T-helper 17 cell (primary cell): Measurements from ENCODE around the gene RNF149. TPM values are rescaled to one million over a fixed set of nuclear protein-coding genes. Genes with fewer than 3 reads are reported as not detected.
"Not testable (repeated sequence)": the region's sequence is repeated elsewhere in the genome, so short reads cannot be mapped to it uniquely, and the experiment has no call there.

ENCODE experiments used
- ATAC-seq: fragments of 150-1000 bp; cut with Tn5 transposase; 2 replicates; pipeline ENCODE4 v1.10.0; 2021; ENCODE audit warnings: mild to moderate bottlenecking, moderate library complexity
- DNase-seq, 3 donors: peaks; one replicate each; pipeline versions ENCODE4 v3.0.0 to v3.0.0-alpha.2; 2020 to 2021
- H3K9me3 ChIP-seq: one replicate; pipeline ENCODE4 v1.7.0; 2013; ENCODE audit warnings: low read length, mild to moderate bottlenecking; ENCODE audit not compliant: control insufficient read depth, poor library complexity, severe bottlenecking
- H3K27ac Mint-ChIP-seq: one replicate; pipeline ENCODE4 v1.8.0; 2022; ENCODE audit warnings: mild to moderate bottlenecking, moderate library complexity, mixed read lengths
- H3K27me3 Mint-ChIP-seq: one replicate; pipeline ENCODE4 v1.8.0; 2022; ENCODE audit warnings: mixed read lengths
- H3K36me3 Mint-ChIP-seq: one replicate; pipeline ENCODE4 v1.8.0; 2022; ENCODE audit warnings: low read depth, mixed read lengths
- H3K4me1 Mint-ChIP-seq: one replicate; pipeline ENCODE4 v1.8.0; 2022; ENCODE audit warnings: mild to moderate bottlenecking, mixed read lengths
- H3K4me3 Mint-ChIP-seq: one replicate; pipeline ENCODE4 v1.8.0; 2022; ENCODE audit warnings: mild to moderate bottlenecking, moderate library complexity, mixed read lengths
- total RNA-seq, 4 donors: library from RNA in 2 of 4; stranded (reverse) in 2 of 4; gene quantifications; one replicate each; pipeline ENCODE4 v1.2.3 and lab custom pipeline; 2022 to 2026

RNF149 gene
- total RNA-seq, 2 donors from 2014 or later = 180 to 185 TPM

DNA sequence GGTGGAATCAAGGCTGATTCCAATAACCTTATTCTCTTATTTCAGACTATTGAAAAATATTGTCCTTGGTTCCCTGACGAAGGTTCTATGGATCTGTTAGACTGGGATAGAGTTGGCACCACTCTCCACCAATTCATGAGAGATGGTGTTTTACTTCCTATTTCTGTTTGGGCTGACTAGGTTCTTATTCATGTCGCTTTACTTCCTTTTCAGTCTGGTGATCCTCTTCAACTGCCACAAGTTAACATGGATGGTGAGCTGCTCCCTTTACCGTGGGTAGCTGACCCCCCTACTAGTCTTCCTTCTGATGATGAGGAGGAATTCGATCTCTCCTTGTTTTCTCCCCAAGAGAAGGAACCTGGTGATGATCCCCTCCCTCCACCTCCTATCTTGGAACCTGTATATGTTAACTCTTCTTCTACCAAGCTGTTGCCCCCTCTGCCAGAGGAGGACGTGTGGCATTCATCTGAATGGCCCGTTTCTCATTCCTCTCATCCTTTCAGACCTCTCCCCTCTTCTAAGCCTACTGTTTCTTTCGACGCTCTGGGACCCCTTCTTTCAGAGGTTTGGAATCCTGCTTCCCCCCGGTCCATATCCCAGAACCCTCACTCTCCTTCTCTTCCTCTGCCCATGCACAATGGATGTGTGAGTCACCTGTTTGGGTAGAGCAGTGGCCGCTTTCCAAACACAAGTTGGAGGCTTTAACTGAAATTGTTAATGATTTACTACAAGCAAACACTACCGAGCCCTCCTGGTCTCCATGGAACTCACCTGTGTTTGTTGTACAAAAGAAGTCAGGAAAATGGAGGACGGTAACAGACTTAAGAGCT, 69.4 kb downstream of the RNF149 start:
- Mint-ChIP-seq H3K4me1 (peaks cover 13% of the 10 kb centered on the region), H3K27ac (no peak overlapping the region), H3K36me3 (peaks cover 2% of the 10 kb centered on the region), H3K4me3 (no peak overlapping the region), H3K27me3 (no peaks in the 10 kb centered on the region)
- ATAC-seq = no peak
- H3K9me3 ChIP-seq = no peaks in the 10 kb centered on the region
- DNase-seq = no peak

GRCh38 chr2:101237944-101238343, 70.6 kb downstream of the RNF149 start:
- H3K27ac Mint-ChIP-seq, ATAC-seq, H3K9me3 ChIP-seq, H3K27me3 Mint-ChIP-seq, H3K4me3 Mint-ChIP-seq, DNase-seq, H3K36me3 Mint-ChIP-seq: not testable (repeated sequence)
- H3K4me1 Mint-ChIP-seq = peaks cover 13% of the 10 kb centered on the region

GRCh38 chr2:101235956-101236355, 72.5 kb downstream of the RNF149 start:
- DNase-seq, H3K27ac Mint-ChIP-seq, H3K4me3 Mint-ChIP-seq, ATAC-seq, H3K9me3 ChIP-seq, H3K36me3 Mint-ChIP-seq, H3K27me3 Mint-ChIP-seq, H3K4me1 Mint-ChIP-seq: not testable (repeated sequence)

GRCh38 chr2:101234169-101234938, 74.1 kb downstream of the RNF149 start:
- peaks cover 2% of the 10 kb centered on the region for H3K36me3 Mint-ChIP-seq
- no peak for ATAC-seq
- no peak for DNase-seq
- no peaks in the 10 kb centered on the region for H3K9me3 ChIP-seq
- peaks cover 3% of the 10 kb centered on the region for H3K4me1 Mint-ChIP-seq
- no peaks in the 10 kb centered on the region for H3K27me3 Mint-ChIP-seq
- H3K27ac Mint-ChIP-seq = no peak overlapping the region
- H3K4me3 Mint-ChIP-seq = no peak overlapping the region

DNA sequence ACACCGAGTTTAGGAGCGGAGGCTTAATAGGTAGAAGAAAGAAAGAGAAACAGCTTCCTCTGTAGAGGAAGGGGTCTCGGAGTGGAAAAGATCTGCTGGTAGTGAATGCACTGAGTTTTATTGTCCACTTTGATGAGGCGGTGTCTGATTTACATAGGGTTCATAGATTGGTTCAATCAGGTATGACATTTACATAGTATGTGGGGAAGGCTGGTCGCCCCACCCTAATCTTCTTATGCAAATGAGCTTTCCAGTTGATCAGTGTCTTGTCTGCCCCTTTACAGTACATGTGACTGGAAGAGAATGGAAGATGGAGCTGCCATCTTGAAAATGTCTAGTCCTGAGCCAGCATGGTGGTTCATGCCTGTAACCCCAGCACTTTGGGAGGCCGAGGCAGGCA, 75.7 kb downstream of the RNF149 start:
- H3K27ac Mint-ChIP-seq = no peak overlapping the region
- H3K4me1 Mint-ChIP-seq = peaks cover 3% of the 10 kb centered on the region
- H3K4me3 Mint-ChIP-seq = no peak overlapping the region

DNA sequence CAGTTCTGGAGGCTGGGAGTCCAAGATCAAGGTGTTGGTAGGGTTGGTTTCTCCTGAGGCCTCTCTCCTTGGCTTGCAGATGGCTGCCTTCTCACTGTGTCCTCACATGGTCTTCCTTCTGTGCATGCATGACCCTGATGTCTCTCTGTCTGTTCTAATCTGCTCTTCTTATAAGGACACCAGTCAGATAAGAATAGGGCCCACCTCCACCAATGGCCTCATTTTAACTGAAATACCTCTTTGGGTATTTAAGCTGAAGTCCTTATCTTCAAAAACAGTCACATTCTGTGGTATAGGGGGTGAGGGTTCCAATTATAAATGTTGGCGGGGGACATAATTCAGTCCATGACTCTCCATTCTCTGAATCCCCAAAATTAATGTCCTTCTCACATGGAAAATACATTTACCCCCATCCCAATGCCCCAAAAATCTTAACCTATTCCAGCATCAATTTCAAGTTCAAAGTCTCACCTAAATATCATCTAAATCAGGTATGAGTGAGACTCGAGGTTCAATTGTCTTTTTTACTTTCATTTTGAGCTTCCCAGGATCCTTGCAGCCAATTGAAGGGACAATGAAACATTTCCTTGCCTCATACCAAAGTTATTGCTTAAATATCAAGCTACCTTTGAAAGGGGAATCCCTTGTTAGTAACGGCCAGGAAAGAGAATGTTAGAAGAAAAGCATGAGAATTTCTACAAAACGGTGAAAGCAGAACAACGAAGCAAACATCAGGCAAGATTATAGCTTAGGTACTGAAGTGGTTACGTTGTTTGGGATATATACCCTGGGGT, 76.4 kb downstream of the RNF149 start:
- Mint-ChIP-seq H3K27me3 (no peaks in the 10 kb centered on the region), H3K36me3 (no peaks in the 10 kb centered on the region), H3K4me1 (peaks cover 3% of the 10 kb centered on the region), H3K4me3 (no peak overlapping the region), H3K27ac (no peak overlapping the region)
- ATAC-seq (no peak), DNase-seq (no peak)
- no peaks in the 10 kb centered on the region for H3K9me3 ChIP-seq

More for the DNA sequence above, 75.7 kb downstream of the RNF149 start:
- no peaks in the 10 kb centered on the region for H3K9me3 ChIP-seq
- no peaks in the 10 kb centered on the region for H3K36me3 Mint-ChIP-seq
- ATAC-seq = no peak
- DNase-seq = no peak
- H3K27me3 Mint-ChIP-seq = no peaks in the 10 kb centered on the region

- Mint-ChIP-seq H3K27ac (no peak overlapping the region), H3K36me3 (no peaks in the 10 kb centered on the region), H3K4me3 (no peak overlapping the region), H3K4me1 (no peaks in the 10 kb centered on the region), H3K27me3 (no peaks in the 10 kb centered on the region)
- H3K9me3 ChIP-seq = no peaks in the 10 kb centered on the region
- ATAC-seq = no peak
- no peak for DNase-seq
These were observed 77.3 kb downstream of the RNF149 start for GRCh38 chr2:101231240-101231639.

GRCh38 chr2:101230541-101231001, 77.9 kb downstream of the RNF149 start:
- no peaks in the 10 kb centered on the region for H3K9me3 ChIP-seq
- no peak overlapping the region for H3K4me3 Mint-ChIP-seq
- no peaks in the 10 kb centered on the region for H3K4me1 Mint-ChIP-seq
- no peak overlapping the region for H3K27ac Mint-ChIP-seq
- no peak for ATAC-seq
- DNase-seq = no peak
- H3K27me3 Mint-ChIP-seq = no peaks in the 10 kb centered on the region
- no peaks in the 10 kb centered on the region for H3K36me3 Mint-ChIP-seq

Other genes starting within 250 kb of the RNF149 start
- gene TBC1D8, start 157.3 kb downstream of the RNF149 start, total RNA-seq = 1 to 10 TPM in 1 of 2 donors, under 1 TPM in 1; 0.39 to 1.9 TPM
- gene CNOT11, start 55.8 kb downstream of the RNF149 start, total RNA-seq = 10 to 100 TPM; 48.3 to 48.5 TPM
- gene CREG2, start 78.8 kb upstream of the RNF149 start, total RNA-seq = under 1 TPM; 0.30 to 0.39 TPM
- gene RFX8, start 166.4 kb upstream of the RNF149 start, total RNA-seq = under 1 TPM in 1 of 2 donors, not detected in 1; 0.44 TPM